NB4 (cell line): ENCODE data around the gene SEL1L3.

ENCODE experiments used
- DNase-seq: peaks from one replicate; pipeline ENCODE4 v3.0.0; 2010; ENCODE audit warnings: low read depth
- H3K4me3 ChIP-seq: one replicate; pipeline ENCODE4 v1.5.1; 2011; ENCODE audit warnings: mild to moderate bottlenecking, low read depth, low read length, moderate library complexity
- MYC ChIP-seq: IDR thresholded peaks from 2 replicates; pipeline ENCODE4 v1.6.1; 2011; ENCODE audit warnings: low read depth, low read length
- POLR2A ChIP-seq: IDR thresholded peaks from 2 replicates; pipeline ENCODE4 v1.6.1; 2011; ENCODE audit warnings: mild to moderate bottlenecking; ENCODE audit not compliant: insufficient read length; ENCODE audit errors: extremely low read depth
- TF ChIP-seq, protein P1 (sequence below): IDR thresholded peaks from one replicate; pipeline ENCODE4 v1.5.1; 2012; ENCODE audit warnings: low read depth, low read length
- TF ChIP-seq, protein P2 (sequence below): IDR thresholded peaks from 2 replicates; pipeline ENCODE4 v1.6.1; 2011; ENCODE audit warnings: low read depth, low read length

The SEL1L3 gene

DNA sequence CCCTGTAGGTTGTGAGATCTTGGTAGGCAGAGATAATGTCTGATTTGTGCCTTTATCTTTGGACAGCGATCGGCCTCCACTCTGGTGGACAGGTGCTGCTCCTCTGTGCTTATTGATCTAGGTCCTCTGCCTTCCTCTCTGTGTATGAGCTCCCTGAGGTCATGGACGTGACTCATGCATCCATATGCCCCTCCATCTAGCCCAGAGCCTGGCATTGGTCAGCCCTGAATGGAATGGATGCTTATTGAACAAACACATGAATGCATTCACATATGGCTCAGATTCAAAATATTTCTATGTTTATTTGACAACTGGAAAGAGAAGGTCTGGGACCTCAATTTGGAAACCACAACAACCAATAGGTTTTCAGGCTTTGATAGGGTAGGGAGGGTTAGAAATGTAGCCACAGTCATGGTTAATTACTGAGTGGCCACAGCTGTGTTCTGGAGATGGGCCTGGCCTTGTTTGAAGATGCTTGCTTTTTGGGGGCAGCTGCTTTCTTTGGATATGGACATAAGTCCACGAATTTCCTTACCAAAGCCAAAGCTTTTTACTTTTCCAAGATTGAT lies 76.2 kb downstream of the SEL1L3 start:
- no peak for TF ChIP-seq POLR2A
- TF ChIP-seq MYC, result no peak
- TF ChIP-seq, protein P1, sequence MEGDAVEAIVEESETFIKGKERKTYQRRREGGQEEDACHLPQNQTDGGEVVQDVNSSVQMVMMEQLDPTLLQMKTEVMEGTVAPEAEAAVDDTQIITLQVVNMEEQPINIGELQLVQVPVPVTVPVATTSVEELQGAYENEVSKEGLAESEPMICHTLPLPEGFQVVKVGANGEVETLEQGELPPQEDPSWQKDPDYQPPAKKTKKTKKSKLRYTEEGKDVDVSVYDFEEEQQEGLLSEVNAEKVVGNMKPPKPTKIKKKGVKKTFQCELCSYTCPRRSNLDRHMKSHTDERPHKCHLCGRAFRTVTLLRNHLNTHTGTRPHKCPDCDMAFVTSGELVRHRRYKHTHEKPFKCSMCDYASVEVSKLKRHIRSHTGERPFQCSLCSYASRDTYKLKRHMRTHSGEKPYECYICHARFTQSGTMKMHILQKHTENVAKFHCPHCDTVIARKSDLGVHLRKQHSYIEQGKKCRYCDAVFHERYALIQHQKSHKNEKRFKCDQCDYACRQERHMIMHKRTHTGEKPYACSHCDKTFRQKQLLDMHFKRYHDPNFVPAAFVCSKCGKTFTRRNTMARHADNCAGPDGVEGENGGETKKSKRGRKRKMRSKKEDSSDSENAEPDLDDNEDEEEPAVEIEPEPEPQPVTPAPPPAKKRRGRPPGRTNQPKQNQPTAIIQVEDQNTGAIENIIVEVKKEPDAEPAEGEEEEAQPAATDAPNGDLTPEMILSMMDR, result no peak
- TF ChIP-seq, protein P2, sequence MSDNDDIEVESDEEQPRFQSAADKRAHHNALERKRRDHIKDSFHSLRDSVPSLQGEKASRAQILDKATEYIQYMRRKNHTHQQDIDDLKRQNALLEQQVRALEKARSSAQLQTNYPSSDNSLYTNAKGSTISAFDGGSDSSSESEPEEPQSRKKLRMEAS, result no peak
- no peak for DNase-seq
- H3K4me3 ChIP-seq, result no peak overlapping the region

DNA sequence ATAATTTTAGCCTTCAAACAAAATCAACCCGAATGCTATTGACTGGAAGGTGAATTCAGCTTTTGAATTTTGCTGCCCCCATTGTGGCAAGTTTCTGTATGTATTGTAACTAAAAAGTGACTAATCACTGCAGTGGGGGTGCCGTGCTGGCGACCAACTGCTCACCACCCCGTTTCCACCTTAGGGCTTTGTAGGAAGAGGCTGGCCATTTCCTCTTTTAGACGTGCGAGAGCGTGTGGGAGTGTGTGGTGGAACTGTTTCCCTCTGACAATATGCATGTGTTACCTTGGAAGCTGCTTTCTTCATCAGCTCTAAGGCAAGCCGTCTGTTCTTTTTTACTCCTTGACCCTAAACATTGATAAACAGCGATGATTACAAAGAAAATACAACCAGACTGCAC lies 78.8 kb downstream of the SEL1L3 start:
- TF ChIP-seq MYC, result peak; percentile 42; the same call in 1 of the 2 replicates
- TF ChIP-seq, protein P1, result no peak
- TF ChIP-seq, protein P2, result peak; percentile 81
- TF ChIP-seq POLR2A, result no peak

DNA sequence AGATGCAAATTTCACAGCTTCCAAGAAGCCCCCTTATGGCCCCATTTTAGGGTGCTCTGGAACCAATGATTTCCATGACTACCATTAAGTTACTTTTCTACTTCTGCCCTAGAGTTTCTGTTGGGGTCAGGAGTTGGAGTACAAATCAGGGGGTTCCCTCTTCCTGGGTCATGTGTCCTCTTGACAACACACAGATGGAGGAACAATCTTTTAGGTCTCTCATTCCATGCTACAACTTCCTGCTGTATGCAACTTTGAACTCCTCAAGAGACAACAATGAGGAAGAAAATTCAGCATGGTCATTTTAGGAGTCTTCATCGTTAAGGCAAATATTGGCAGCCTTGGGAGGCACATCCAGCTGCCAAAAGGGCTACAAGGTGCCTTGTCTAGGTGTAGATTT lies 79.7 kb downstream of the SEL1L3 start:
- no peak overlapping the region for H3K4me3 ChIP-seq
- TF ChIP-seq MYC, result no peak
- no peak for TF ChIP-seq POLR2A
- TF ChIP-seq, protein P1, result no peak
- TF ChIP-seq, protein P2, result no peak

More for the DNA sequence above, 78.8 kb downstream of the SEL1L3 start:
- H3K4me3 ChIP-seq, result no peak overlapping the region
- DNase-seq, result peak; percentile 91

DNA sequence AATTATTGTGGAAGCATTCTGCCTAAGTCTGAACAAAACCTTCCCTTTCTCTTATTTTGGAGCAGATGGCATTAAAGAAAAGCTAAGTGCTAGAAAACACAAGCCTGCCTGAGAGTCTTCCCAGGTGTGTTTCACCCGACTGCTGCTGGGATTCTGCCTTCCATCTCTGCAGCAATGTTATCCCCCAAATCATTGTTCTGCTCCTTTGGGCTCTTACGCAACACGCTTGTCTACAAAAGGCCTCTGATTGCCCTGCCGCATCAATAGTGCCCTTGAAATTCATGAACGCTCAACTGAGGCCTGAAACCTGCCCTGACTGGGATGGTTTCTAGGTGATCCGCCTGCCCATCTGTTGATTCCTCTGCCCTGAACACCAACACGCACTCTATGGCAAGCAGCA lies 80.3 kb downstream of the SEL1L3 start:
- TF ChIP-seq, protein P1, result no peak
- TF ChIP-seq MYC (no peak), POLR2A (no peak)
- TF ChIP-seq, protein P2, result no peak
- no peak overlapping the region for H3K4me3 ChIP-seq
- DNase-seq, result no peak

More for the DNA sequence above, 79.7 kb downstream of the SEL1L3 start:
- no peak for DNase-seq

DNA sequence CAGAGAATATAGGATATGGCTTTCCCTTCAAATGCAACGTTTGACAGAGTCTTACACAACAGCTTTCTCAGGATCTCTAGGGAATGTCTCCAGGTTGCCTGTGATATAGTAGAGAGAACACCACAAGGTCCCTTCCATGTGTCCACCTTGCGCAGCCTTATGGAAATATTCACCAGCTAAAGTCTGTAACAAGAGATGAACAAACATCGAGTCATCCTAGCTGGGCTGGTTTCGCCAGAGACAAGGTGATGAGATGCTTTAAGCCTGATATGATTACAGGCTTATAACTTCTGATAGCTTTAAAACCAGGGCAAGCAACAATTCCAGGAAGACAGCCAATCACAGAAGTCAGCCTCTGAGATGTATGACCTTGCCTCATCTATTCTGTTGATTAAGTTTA lies 83.8 kb downstream of the SEL1L3 start:
- TF ChIP-seq, protein P2, result no peak
- TF ChIP-seq MYC, result no peak
- TF ChIP-seq, protein P1, result no peak
- no peak for TF ChIP-seq POLR2A
- no peak for DNase-seq
- H3K4me3 ChIP-seq, result no peak overlapping the region
